GM21381 (cell line): Measurements from ENCODE around the gene OR4E2.
"Not testable (repeated sequence)": the region's sequence is repeated elsewhere in the genome, so short reads cannot be mapped to it uniquely, and the experiment has no call there.

Experiments used
- ATAC-seq: cut with Tn5 transposase; IDR thresholded peaks from one replicate; pipeline ENCODE4 v1.9.1; 2021; ENCODE audit warnings: mild to moderate bottlenecking, moderate library complexity; ENCODE audit not compliant: unreplicated experiment

Gene OR4E2

GRCh38 chr14:21694425-21694824 is 40.8 kb downstream of the OR4E2 start:
- no peak for ATAC-seq

DNA sequence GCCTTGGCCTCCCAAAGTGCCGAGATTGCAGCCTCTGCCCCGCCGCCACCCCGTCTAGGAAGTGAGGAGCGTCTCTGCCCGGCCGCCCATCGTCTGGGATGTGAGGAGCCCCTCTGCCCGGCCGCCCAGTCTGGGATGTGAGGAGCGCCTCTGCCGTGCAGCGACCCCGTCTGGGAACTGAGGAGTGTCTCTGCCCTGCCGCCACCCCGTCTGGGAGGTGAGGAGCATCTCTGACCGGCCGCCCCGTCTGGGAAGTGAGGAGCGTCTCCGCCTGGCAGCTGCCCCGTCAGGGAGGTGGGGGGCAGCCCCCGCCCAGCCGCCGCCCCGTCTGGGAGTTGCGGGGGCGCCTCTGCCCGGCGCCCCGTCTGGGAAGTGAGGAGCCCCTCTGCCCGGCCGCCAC is 44.0 kb downstream of the OR4E2 start:
- not testable (repeated sequence) for ATAC-seq

- ATAC-seq, result not testable (repeated sequence)
Observed at GRCh38 chr14:21698538-21698937, 44.9 kb downstream of the OR4E2 start.

DNA sequence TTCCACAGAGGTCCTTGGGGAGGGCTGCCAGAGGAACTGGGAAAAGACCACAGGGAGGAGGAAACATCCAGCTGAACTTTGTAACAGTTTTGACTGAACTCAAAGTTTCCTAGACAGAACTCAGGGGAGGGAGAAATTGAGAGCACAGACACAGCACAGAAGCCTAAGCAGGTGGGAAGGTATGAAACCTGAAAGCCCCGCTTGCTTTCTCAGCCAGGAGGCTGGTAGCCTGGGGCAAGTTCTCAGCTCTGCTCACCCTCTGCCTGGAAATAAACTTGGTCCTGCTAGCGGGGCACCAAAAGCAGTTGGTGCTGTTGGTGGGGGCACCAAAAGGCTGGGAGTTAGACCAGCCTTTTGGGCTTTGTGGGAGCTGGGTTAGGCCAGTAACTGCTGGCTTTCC is 45.9 kb downstream of the OR4E2 start:
- ATAC-seq, result no peak

GRCh38 chr14:21702316-21702715 is 48.7 kb downstream of the OR4E2 start:
- ATAC-seq, result no peak

DNA sequence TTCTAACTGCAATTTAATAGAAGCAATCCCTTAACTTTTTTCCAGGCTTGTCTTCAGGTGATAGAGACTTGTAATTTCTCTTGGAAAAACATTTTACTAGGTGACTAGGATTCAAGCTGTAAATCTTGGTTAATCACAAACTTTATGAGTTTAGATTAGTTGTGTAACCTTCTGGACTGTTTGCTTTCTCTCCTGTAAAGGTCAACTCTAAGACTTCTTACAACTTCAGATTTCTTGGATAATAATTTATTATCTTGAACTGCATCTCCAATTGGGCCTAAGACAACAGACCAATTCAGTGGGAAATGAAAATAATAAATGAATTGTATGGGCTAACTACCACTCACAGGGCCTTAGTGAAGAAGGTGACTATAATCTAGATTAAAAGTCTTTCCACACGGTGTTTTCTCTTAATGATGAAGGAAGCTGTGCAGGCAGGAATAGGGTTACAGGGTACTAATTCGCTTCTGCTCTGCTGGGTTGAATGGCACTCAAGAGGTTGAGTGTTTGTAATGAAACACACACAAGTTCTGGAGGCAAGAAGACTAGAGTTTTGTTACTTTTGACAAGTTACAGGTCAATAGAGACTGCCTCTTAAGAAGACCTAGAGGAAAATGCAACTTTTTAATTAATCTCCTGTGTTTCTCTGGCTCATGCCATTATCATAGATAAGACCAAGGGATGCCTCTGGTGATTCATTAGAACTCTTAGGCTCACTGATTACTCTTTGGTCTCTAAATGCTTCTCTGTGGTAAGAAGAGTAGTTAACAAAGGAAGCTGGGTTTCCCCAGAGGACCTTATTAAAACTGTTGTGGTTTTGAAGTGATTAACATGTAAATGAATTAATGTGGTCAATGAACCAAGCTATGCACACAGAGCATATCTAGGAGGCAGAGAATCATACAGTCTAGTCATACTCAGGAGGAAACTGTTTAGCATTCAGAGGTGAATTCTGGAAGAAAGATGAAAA is 50.0 kb downstream of the OR4E2 start:
- ATAC-seq, result no peak

- ATAC-seq, result no peak
Observed at GRCh38 chr14:21704338-21704737, 50.7 kb downstream of the OR4E2 start.

GRCh38 chr14:21711360-21711961 is 57.8 kb downstream of the OR4E2 start:
- ATAC-seq, result no peak

GRCh38 chr14:21712036-21712435 is 58.4 kb downstream of the OR4E2 start:
- no peak for ATAC-seq

DNA sequence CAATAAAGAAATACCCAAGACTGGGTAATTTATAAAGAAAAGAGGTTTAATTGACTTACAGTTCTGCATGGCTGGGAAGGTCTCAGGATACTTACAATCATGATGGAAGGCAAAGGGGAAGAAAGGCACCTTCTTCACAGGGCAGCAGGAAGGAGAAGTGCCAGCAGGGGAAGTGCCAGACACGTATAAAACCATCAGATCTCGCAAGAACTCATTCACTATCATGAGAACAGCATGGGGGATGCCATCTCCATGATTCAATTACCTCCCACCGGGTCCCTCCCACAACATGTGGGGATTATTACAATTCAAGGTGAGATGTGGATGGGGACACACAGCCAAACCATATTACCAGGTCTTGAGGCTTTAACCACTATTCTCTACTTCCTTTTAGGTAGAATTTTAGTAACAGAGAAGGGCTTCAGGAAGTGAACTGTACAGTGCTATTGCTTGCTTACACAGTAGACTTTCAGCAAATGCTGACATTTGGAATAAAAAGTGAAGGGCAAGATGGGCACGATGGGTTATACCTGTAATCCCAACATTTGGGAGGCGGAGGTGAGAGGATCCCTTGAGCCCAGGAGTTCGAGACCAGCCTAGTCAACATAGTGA is 60.8 kb downstream of the OR4E2 start:
- ATAC-seq, result no peak
